MM.1S (cell line): ENCODE measurements around the gene UNC5C.

ENCODE experiments used
- CTCF ChIP-seq: fragments of 300-600 bp; sonication (generic); IDR thresholded peaks from 2 replicates; pipeline ENCODE4 v1.5.1; 2016; ENCODE audit warnings: antibody characterized with exemption, low read length, mixed read lengths
- EZH2 ChIP-seq: fragments of 300-600 bp; sonication (generic); optimal IDR thresholded peaks from 2 replicates; pipeline ENCODE3; 2017; ENCODE audit warnings: low read depth, mild to moderate bottlenecking, antibody characterized with exemption, low read length, mixed read lengths
- EZH2phosphoT487 ChIP-seq: fragments of 300-600 bp; sonication (generic); IDR thresholded peaks from 2 replicates; pipeline ENCODE4 v1.6.1; 2018; ENCODE audit warnings: antibody characterized with exemption, low read length

GRCh38 chr4:95153182-95153581, 395.6 kb downstream of the UNC5C start:
- TF ChIP-seq EZH2: no peak
- no peak for TF ChIP-seq CTCF
- no peak for TF ChIP-seq EZH2phosphoT487
